GM18499 (cell line): ENCODE measurements around the gene GBGT1.

Experiments used
- ATAC-seq: cut with Tn5 transposase; IDR thresholded peaks from one replicate; pipeline ENCODE4 v1.9.1; 2021; ENCODE audit warnings: moderate number of reproducible peaks; ENCODE audit not compliant: insufficient read depth, unreplicated experiment

Gene GBGT1

GRCh38 chr9:133118179-133118520 lies 45.6 kb downstream of the GBGT1 start:
- ATAC-seq, result no peak

DNA sequence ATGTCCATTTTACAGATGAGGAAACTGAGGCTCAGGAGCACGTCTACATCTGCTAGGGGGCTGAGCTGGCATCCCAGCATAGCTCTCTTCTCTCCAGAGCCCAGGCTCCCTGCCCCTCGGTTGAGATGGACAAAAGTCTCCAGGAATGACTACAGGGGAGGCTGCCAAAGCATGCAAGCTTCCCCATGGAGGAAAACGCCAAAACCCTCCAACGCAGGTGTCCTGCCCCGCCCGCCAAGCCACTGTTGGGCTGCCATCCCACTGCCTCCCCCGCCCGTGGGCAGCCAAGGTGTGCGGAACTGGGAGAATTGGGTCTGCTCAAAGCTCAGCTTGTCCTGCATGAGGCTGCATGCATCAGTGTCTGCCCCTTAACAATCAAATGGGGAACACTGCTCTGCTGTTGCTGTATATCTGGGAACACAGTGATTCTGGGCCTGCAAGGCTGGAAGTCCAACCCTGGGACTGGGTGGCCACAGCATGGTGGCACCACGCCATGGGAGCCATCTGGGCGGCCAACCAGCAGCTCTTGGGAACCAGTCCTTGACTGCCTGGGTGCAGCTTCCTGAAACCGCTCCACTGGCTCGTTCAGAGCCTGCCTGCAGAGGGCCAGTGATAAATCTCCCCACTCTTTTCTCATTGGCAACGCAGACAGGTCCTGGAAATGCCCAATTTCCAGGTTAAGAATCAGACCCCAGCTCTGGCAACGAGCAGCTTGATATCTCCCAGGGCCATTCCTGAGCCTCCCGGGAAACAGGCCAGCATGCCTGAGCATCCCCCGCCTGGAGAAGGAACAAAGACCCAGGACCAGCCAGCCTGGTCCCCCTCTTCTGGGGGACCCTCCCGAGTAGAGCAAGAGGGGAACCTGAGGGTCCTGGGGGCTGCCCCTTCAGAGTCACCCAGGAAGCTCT lies 46.2 kb downstream of the GBGT1 start:
- no peak for ATAC-seq

GRCh38 chr9:133116346-133117231 lies 47.1 kb downstream of the GBGT1 start:
- no peak for ATAC-seq

DNA sequence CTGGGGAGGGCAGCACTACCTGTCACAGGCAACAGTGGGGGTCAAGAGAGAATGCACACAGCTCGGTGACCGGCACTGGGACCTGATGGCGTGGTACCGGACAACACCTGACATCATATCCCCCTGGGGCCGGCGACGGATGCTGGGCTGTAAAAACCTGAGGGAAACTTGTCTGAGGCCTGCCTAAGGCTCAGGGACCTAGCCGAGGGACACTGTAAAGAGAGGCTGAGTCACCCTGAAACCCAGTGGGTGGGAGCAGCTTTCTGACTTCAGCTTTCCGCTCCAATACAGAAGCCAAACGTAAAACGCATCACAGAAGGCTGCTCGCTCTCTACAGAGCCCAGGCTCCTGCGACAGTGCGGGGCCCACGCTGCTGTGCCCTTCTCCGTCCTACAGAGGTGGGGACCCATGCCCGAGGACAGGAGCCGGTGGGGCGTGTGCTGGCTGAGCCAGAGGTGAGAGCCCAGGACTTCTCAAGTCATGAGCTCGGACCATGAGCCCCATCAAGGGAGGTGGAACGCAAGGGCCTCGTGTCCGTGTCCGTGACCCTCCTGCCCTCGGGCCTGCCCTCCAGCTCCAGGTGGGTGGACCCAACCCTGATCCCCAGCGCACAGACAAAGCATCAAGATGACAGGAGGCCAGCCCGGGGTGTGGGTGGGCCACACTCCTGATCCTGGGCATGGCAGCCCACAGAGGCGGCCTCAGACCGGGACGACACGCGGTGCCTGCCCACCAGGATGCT lies 47.9 kb downstream of the GBGT1 start:
- ATAC-seq, result peak; percentile 62

GRCh38 chr9:133114886-133115603 lies 48.7 kb downstream of the GBGT1 start:
- no peak for ATAC-seq

DNA sequence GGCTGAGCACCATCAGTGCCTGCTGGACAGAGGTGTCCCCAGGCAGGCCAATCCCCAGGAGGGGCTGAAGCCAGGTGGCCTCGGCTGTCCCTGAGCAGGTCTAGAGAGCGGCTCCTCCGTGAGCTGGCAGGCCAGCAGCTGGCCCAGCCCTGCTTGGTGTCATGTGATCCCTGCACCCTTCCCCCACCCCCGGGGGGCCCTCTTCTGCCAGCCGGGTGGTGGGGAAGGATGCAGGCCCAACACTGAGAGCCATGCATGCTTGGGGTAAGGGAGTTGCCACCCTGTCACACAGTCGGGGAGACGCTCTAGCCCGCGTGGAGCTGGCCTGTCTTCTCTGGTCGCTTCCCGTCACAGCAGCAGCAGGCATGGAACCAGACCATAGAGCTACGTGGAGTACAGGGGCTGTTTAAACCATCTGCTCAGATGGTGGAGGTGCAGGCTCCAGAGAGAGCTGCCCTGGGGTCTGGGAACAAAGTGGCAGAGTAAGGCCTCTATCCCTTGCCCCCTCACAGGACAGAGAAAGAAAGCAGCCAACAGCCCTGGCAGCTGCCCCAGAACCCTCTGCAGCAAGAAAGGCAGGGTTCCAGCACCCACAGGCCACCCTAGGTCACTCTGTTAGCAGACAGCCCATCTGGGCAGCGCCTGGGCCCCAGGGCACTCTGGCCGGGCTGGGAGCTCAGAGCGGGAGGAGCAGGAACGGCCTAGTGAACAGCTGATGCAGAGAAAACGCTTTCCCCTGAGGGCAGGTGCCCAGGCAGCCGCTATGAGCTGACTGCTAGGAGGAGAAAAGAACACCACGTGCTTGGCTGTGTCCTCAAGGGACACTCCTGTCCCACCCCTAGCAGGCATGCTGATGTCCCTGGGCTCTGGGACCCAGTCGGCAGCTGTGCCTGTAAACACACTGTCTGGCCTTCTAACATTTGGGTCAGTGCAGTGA lies 49.5 kb downstream of the GBGT1 start:
- no peak for ATAC-seq

DNA sequence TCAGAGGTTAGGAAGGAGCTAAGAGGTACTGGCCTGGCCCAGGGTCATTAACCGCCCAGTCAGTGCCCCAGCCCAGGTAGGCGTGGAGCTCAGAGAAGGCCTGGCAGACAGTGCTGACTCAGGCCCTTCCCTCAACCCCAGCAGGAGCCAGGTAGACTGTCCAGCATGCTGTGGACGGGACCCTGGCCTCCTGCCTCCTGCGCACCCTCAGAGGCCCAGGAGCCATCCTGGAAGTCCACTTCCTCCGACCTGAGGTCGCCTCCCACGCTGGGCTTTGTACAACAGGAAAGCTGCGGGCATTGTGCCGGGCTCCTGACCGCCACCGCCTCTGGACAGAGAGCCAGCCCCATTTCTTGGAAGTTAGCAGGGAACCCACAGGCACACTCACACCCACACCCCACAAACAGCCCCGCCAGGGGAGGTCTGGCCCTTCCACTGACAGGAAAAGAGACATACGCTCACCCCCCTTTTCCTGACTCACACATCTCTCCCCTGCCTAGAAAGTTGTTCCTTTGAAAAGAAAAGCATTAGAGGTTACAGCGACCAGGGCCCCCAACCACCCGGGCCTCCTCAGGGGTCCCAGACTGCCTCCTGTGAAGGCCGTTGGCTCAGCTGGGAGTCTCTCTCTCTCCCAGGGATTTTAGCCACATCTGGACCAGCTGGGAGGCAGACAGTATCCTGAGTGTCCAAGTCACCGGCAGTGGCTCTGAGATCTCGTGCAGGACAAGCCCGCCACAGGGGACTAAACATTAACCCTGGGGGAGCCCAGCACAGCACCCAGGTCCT lies 50.4 kb downstream of the GBGT1 start:
- ATAC-seq, result no peak

GRCh38 chr9:133112663-133113026 lies 51.1 kb downstream of the GBGT1 start:
- no peak for ATAC-seq

DNA sequence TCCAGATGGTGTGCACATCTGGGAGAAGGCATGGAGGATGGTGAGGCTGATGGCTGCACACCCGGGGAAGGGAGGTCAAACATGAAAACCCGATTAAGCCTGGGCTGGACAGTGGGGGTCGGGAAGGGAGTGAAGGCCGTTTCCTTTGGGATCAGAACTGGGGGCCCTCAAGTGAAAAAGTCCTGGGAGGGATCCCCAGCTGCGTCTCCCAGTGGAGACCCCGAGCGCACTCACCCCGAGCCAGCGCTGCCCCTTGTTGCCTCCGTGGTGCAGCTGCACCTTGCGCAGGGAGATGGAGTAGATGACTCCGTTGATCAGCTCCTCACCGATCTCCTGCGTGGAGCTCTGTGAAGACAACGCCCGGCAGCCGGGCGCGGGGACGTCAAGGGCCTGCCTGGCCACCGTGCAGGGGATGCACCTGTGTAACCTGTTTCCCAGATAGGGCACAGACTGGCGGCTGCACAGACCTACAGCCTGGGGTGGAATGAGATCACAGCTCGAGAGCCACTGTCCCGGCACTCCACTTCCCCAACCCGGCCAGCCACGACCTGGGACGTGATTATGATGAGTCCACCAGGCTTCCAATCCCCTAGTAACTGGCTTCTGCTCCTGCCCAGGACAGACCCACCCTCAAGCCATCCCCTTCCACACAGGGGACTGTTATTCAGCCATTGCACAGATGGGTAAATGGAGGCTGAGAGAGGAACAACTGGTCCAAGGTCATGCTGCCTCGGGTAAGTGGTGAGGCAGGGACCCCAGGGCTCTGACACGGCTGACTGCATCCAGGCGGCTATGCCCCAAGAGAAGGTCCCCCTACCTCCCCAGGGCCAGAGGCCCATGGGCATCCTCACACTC lies 51.7 kb downstream of the GBGT1 start:
- no peak for ATAC-seq

DNA sequence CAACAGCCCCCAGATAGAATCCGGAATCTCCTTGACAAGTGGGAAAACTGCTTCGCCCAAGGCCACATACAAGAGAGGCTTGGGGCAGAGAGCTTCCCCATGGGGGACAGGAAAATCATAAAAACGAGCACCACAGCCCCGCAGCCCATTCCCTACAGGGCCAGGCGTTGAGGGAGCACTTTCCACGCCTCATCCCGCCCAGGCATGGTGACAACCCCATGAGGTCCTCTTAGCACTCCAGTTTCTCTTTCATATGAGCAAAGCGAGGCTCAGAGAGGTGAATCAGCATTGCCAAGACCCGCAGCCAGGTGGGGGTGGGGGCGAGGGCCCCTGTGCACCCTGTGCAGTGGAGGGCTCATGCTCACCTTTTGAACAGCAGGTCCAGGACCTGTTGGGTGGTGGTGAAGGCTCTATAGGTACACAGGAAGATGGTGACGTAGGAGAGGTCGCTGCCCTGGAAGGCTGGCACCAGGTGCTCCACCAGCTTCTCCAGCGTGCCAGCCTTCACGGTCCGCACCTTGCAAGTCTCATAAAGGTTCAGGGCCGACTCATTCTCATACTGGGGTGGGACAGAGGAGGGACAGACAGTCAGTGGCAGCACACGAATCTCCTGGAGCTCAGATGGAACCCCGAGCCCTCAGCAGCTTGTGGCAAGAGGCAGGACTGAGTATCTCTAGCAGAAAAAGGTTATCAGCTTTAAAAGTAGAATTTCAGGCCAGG lies 53.6 kb downstream of the GBGT1 start:
- ATAC-seq, result no peak

DNA sequence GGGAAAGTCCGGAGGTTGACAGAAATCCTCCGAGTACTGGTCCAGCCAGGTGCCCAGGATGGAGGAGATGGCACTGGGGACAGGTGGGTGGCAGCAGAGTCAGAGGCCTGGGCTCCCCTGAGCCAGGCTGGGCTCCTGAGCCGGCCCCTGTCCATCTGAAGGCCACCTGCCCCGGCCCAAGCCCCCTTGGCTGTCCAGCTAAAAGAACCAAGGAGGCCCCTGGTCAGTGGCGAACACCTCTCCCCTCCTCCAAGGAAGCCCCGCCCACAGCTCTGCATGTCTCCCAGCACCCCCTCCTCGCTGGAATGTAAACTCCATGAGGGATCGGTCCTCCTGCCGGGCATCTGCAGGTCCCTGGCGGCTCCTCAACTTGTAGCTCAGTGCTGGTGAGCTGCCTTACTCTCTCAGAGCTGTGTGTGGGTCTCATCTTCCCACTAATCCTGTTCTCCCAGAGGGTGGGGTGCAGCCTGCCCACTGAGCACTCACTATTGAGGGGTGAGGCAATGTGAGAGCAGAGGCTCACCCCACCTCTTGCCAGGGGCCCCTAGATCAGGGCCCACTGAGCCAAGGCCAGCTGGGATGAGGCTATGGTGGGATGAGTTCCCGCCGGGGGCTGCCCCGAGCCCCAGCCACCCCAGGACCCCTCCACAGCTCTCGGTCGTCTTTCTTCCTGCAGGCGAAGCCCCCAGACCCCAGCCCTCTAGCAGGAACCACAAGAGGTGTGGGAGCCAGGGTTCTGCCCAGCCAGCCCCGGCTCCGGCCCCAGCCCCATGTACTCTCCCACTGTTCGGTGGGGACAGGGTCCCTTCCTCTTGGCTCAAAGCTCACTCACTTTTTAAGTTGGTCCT lies 54.7 kb downstream of the GBGT1 start:
- no peak for ATAC-seq

- no peak for ATAC-seq
Measured at GRCh38 chr9:133107961-133108793, 55.5 kb downstream of the GBGT1 start.

DNA sequence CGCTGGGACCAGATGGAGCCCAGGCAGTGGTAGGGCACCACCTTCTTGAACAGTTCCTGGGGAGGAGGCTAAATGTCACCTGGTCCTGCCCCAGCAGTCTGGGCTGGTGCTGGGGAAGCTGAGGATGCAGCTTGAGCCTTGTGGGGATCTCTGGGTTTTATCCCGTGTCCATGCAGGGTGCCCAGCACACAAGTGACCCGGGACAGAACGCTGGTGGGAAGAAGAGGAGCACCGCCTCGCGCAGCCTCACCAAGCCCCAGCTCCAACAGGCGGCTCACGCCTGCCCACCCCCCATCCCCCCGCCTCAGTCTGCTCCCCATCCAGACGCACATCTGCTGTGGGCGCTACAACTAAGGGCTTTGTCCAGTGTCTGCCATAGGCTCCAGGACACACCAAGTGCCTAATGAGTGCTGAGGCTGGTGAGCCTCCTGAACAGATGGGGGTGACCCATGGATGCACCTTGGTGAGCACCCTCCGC lies 56.4 kb downstream of the GBGT1 start:
- ATAC-seq, result no peak

DNA sequence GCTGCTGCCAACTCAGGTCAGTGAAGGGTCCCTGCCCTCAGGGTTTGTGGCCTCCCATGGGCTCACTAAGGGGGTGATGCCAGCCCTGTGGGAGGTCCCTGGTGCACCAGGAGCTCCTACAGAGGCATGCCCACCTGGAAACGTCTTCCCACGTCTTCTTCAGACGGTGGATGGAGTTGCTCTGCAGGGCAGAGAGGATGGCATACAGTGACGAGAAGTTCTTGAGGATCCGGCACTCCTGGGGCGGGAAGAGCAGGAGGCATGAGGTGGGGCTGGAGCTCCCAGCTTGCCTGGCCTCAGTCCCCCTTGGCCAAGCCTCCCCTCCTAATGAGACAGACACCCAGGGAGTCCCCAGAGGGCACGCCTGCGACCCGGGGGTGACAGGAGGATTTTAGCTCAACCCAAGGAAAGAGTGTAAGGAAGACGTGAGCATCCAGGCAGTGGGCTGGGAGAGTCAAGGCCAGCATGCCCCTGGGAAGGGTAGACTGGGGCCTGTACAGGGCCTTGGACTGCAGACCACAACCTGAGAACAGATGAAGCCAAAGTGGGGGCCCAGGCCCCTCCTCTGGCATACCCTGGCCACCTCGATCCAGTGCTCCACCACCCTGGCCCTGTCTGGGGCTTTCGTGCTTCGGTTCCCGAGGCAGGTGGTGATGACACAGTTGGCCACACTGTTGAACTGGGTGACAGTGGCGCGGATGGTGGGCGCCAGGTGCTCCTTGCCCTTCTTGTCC lies 57.0 kb downstream of the GBGT1 start:
- ATAC-seq, result no peak
